ENCODE measurements around the gene TFDP1.

The TFDP1 gene

DNA sequence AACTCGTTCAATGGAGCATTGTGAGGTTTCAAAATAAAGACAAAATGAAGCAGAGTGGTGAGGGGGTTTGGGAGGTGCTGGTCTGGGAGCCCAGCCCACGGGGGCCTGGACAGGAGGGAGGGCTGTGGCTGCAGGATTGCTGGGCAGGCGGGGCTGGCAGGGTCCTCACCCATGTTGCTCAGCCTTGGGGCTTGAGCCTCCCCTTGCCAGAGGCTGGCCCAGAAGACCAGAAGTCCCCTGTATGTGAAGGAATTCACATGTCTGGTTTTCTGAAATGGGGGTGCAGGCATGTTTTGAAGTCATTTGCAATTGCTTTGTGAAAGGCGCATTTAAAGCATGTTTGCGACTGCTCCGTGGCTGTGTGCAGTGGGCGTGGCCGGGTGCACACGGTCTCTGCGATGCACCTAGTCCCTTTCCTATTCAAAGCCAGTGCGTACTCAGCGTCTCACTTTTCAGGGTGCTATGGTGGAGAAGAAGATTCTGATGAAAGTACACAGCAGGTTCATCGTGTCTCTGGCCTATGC is 84.7 kb downstream of the TFDP1 start:
- DNase-seq, result no peak

DNA sequence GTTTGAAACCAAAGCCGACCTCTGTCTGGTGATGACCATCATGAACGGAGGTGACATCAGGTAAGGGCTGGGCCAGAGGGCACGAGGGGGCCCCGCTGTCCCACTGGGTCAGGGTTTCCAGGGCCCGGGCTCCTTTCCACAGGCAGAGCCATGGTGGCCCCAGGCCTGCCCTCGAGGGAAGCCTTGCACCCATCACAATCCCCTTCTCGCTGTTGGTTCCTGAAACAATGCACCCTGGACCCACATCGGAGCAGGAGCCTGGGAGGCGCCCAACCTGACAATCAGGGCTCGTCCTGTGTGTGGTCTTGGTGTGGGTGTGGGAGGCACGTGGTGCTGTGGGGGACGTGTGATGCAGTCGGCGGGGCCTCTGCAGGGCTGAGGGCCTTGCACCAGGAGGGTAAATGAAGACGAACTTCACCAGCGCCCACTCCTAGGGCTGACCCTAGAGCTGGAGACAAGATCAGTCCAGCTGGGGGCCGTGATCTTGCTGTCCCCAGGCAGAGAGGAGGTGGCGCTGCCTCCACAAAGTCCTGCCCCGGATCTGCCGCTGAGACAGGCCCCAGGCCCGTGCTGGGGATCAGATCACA is 85.3 kb downstream of the TFDP1 start:
- no peak for DNase-seq

DNA sequence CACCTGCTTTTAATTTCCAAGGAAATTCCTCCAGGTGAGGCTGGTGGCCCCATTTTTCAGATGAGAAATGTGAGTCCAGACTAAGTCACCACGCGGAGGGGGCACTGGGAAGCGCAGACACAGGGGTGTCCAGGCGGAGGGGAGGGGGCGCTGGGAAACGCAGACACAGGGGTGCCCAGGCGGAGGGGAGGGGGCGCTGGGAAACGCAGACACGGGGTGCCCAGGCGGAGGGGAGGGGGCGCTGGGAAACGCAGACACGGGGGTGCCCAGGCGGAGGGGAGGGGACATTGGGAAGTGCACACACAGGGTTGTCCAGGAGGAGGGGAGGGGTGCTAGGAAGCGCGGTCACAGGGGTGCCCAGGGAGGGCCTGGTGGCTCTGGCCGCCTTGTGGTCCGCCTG is 86.0 kb downstream of the TFDP1 start:
- no peak for DNase-seq

DNA sequence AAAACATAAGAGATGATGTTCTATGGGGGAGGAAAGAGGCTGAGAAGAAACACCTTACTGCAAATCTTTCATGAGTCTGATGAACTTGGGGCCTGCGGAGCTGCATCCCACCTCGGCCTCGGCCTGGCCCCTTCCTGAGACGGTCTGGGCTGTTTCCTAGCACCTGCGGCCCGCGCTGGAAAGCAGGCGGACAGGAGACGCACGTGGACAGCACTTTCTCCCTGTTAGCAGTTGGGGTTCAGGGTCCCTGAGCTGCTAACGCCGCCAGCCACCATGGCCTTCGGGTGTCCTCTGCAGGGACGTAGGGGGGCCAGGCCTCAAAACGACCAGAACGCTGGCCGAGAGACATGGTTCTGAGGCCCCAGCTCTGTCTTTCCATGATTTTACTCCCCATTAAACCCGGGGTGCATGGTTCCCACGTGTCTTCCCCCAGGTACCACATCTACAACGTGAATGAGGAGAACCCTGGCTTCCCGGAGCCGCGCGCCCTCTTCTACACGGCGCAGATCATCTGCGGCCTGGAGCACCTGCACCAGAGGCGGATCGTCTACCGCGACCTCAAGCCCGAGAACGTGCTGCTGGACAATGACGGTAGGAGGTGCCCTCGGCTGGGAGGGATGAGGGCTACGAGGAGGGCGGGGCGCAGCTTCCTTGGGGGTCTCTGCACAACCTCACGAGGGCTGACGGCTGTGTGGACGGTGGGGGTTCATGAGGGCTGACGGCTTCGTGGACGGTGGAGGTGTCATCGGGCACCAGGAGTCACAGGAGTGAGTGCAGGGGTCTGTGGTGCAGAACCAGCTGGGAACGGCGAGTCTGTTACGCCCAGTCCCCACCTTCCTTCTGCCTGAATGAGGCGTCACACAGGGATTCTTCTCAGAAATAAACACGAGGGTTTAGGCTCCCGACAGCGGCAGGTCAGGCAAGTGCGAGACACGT is 86.8 kb downstream of the TFDP1 start:
- no peak for DNase-seq

DNA sequence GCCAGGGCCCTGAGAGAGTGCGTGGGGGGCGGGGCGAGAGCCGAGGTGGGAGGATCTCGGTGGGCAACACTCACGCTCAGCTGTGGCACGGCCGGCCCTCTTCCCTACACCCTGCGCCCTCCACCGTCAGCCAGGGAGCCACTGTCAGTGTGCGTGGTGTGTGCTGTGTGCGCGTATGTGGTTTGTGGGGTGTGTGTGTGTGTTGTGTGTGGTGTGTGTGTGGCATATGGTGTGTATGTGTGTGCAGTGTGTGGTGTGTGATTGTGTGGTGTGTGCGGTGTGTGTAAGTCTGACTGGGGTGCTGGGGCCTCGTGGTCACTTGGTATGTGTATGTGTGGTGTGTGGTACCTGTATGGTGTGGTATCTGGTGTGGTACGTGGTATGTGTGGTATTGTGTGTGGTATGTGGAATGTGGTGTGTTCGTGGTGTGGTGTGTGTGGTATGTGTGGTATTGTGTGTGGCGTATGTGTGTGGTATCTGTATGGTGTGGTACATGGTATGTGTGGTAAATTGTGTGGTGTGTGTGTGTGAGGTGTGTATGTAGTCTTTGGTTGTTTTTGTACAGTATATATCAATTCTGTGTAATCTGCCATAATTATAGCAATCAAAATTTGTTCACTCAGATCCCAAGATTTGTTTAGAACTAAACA is 87.6 kb downstream of the TFDP1 start:
- no peak for DNase-seq
